ENCODE results near the gene SRRM2. TPM values are rescaled to one million over a fixed set of nuclear protein-coding genes. Genes with fewer than 3 reads are reported as not detected.

SRRM2 gene
- total RNA-seq, 2 experiments from 2014 or later, result 513 to 521 TPM

DNA sequence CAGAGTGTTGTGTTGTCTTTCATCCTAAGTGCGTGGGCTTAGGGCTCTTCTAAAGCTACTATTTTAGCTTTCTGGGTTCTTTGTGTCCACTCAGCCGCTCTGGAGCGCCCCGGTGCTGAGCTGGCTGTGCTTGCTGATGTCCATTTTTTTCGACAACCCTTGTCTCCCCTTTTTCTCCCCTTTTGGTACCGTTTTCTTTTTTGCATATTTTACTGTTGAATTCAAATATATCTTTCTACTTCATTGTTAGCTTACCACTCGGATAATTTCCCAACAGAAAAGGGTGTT is 1.2 kb downstream of the SRRM2 start:
- ChIA-PET POLR2A (interaction anchor here (1.4 to 2.1 kb wide), 3 partner anchors 23 to 71 kb away, joined by 4 to 10 read pairs (median 9); partner anchors contain the start of genes ELOB and KCTD5), CTCF (interaction anchor here (1.5 kb wide), 1 partner anchor 9 kb away, joined by 4 read pairs; no protein-coding TSS in a partner anchor)

DNA sequence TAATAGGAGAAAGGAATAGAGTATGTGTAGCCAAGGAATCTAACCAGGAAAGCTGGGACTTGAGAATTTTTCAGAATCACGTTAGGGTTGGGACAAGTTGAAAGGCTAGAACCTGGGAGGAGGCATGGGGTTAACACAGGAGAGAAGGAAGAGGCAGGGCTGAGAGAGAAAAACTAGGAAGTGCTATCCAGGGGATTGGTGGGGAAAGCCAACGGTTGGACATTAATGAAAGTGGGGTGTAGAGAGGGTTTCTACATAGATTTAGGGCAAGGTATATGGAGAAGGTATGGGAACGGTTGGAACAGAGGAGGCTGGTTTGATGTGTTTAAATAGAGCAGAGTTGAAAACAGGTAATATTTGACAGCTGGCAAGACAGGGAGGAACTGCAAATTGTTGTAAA is 2.7 kb downstream of the SRRM2 start:
- CTCF ChIA-PET, result no interaction called here
- POLR2A ChIA-PET, result no interaction called here

DNA sequence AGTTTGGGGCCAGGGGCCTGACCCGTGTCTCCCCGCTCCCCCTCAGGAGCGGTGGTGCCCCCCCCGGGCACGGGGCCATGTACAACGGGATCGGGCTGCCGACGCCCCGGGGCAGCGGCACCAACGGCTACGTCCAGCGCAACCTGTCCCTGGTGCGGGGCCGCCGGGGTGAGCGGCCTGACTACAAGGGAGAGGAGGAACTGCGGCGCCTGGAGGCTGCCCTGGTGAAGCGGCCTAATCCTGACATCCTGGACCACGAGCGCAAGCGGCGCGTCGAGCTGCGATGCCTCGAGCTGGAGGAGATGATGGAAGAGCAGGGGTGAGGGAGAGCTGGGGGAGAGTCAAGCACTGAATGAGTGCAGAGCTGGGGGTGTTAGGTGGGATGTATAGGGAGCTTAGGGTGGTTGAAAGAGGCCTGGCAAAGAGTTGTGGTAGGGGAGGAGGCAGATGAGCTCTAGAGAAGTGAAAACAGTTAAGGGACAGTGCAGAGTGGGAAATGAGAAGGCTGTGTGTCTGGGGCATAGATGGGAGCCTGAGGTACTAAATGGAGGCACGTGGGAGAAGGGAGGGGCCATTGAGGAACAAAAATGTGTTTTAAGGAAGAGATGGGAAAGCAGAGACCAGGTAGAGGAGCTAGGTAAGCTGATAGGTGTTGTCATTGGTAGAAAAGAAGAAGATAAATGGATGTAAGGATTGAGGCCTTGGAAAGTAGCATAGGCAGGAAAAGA is 4.0 kb downstream of the SRRM2 start:
- ChIA-PET POLR2A (interaction anchor here (0.7 kb wide), 1 partner anchor 12 kb away, joined by 3 read pairs; no protein-coding TSS in a partner anchor), CTCF (no interaction called here)

DNA sequence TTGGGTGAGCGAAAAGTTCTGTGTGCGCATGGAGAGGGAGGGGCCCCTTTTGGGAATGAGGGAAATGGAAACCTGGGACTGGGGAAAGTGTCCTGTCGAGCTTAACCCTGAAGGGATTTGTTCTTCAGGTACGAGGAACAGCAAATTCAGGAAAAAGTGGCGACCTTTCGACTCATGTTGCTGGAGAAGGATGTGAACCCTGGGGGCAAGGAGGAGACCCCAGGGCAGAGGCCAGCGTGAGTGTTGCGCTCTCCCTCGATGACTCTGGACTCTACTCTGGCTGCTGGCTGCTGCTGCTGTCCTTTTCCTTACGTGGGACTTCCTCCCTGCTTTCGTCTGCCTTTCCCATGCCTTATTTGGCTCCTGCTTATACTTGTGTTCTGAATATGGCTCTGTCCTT is 4.9 kb downstream of the SRRM2 start:
- ChIA-PET CTCF (no interaction called here), POLR2A (interaction anchor here (0.7 kb wide), 1 partner anchor 12 kb away, joined by 3 read pairs; no protein-coding TSS in a partner anchor)

DNA sequence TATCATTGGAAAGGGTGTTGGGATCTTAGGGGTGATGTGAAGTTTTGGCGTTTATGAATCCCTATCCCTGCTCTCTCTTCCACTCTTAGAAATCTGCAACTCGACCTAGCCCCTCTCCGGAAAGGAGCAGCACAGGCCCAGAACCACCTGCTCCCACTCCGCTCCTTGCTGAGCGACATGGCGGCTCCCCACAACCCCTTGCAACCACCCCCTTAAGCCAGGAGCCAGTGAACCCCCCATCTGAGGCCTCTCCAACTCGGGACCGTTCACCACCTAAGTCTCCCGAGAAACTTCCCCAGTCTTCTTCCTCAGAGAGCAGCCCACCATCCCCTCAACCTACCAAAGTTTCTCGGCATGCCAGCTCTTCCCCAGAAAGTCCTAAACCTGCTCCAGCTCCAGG is 9.0 kb downstream of the SRRM2 start:
- POLR2A ChIA-PET, result no interaction called here
- CTCF ChIA-PET, result no interaction called here

DNA sequence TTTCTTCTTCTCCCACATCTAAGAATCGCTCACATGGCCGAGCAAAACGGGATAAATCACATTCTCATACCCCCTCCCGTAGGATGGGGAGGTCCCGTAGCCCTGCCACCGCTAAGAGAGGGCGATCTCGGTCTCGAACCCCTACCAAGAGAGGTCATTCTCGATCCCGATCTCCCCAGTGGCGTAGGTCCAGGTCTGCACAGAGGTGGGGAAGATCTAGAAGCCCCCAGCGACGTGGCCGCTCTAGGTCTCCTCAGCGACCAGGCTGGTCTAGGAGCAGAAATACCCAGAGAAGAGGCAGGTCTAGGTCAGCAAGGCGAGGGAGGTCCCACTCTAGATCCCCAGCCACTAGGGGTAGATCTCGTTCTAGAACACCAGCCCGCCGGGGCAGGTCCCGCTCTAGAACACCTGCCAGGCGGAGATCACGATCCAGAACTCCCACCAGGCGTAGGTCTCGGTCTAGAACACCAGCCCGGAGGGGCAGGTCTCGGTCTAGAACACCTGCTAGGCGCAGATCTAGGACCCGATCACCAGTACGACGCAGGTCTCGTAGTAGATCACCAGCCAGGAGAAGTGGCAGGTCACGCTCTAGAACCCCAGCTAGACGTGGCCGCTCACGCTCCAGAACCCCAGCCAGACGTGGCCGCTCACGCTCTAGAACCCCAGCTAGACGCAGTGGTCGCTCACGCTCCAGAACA is 9.6 kb downstream of the SRRM2 start:
- POLR2A ChIA-PET, result interaction anchor here (0.5 kb wide), 1 partner anchor 9 kb away, joined by 4 read pairs; no protein-coding TSS in a partner anchor
- CTCF ChIA-PET, result interaction anchor here (1.6 kb wide), 1 partner anchor 9 kb away, joined by 4 read pairs; no protein-coding TSS in a partner anchor

DNA sequence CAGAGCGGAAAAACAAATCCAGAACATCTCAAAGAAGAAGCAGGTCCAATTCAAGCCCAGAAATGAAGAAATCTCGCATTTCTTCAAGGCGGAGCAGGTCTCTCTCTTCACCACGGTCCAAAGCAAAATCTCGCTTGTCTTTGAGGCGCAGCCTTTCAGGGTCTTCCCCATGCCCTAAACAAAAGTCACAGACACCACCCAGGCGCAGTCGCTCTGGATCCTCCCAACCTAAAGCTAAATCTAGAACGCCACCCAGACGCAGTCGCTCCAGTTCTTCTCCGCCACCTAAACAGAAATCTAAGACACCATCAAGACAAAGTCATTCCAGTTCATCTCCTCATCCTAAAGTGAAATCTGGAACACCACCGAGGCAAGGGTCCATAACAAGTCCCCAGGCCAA is 10.3 kb downstream of the SRRM2 start:
- ChIA-PET POLR2A (no interaction called here), CTCF (interaction anchor here (1.6 kb wide), 1 partner anchor 9 kb away, joined by 4 read pairs; no protein-coding TSS in a partner anchor)

DNA sequence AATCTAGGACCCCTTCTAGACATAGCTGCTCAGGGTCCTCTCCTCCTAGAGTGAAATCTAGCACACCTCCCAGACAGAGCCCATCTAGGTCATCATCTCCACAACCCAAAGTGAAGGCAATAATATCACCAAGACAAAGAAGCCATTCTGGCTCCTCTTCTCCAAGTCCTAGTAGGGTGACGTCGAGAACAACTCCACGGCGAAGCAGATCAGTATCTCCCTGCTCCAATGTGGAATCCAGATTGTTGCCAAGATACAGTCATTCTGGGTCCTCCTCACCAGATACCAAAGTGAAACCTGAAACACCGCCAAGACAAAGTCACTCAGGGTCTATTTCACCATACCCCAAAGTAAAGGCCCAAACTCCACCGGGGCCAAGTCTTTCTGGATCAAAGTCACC is 10.7 kb downstream of the SRRM2 start:
- ChIA-PET CTCF (interaction anchor here (1.6 kb wide), 1 partner anchor 10 kb away, joined by 4 read pairs; no protein-coding TSS in a partner anchor), POLR2A (no interaction called here)

DNA sequence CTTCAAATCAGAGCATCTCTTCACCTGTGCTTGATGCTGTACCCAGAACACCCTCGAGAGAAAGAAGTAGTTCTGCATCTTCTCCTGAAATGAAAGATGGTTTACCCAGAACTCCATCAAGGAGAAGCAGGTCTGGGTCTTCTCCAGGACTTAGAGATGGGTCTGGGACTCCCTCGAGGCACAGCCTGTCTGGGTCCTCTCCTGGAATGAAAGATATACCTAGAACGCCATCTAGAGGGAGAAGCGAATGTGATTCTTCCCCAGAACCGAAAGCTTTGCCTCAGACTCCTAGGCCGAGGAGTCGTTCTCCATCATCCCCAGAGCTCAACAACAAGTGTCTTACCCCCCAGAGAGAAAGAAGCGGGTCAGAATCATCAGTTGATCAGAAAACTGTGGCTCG is 12.3 kb downstream of the SRRM2 start:
- POLR2A ChIA-PET, result no interaction called here
- CTCF ChIA-PET, result no interaction called here

DNA sequence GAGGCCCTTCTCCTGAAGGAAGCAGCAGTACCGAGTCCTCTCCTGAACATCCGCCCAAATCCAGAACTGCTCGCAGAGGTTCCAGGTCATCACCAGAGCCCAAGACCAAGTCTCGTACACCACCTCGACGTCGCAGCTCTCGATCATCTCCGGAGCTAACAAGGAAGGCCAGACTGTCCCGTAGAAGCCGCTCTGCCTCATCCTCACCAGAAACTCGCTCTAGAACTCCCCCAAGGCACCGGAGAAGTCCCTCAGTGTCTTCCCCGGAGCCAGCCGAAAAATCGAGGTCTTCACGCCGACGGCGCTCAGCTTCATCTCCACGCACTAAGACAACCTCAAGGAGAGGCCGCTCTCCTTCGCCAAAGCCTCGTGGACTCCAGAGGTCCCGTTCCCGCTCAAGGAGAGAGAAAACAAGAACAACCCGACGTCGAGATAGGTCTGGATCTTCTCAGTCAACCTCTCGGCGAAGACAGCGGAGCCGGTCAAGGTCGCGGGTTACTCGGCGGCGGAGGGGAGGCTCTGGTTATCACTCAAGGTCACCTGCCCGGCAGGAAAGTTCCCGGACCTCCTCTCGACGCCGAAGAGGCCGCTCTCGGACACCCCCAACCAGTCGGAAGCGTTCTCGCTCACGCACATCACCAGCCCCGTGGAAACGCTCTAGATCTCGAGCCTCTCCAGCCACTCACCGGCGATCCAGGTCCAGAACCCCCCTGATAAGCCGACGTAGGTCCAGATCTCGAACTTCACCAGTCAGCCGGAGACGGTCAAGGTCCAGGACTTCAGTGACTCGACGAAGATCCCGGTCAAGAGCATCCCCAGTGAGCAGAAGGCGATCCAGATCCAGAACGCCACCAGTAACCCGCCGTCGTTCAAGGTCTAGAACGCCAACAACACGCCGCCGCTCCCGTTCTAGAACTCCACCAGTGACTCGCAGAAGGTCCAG is 13.3 kb downstream of the SRRM2 start:
- CTCF ChIA-PET, result no interaction called here
- POLR2A ChIA-PET, result no interaction called here

DNA sequence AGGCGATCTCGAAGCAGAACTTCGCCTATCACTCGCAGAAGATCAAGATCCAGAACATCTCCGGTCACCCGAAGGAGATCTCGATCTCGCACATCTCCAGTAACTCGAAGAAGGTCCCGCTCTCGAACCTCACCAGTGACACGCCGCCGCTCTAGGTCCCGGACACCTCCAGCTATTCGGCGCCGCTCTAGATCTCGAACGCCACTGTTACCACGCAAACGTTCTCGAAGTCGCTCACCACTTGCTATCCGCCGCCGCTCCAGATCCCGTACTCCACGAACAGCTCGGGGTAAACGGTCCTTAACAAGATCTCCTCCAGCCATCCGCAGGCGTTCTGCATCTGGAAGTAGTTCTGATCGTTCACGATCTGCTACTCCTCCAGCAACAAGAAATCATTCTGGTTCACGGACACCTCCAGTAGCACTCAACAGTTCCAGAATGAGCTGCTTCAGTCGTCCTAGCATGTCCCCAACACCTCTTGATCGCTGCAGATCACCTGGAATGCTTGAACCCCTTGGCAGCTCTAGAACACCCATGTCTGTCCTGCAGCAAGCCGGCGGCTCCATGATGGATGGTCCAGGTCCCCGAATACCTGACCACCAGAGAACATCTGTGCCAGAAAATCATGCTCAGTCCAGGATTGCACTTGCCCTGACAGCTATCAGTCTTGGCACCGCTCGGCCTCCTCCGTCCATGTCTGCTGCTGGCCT is 14.1 kb downstream of the SRRM2 start:
- POLR2A ChIA-PET, result no interaction called here
- CTCF ChIA-PET, result no interaction called here

DNA sequence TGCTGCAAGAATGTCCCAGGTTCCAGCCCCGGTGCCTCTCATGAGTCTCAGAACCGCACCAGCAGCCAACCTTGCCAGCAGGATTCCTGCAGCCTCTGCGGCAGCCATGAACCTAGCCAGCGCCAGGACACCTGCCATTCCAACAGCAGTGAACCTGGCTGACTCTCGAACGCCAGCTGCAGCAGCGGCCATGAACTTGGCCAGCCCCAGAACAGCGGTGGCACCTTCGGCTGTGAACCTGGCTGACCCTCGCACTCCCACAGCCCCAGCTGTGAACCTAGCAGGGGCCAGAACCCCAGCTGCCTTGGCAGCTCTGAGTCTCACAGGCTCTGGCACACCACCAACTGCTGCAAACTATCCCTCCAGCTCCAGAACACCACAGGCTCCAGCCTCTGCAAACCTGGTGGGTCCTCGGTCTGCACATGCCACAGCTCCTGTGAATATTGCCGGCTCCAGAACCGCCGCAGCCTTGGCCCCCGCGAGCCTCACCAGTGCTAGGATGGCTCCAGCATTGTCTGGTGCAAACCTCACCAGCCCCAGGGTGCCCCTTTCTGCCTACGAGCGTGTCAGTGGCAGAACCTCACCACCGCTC is 14.8 kb downstream of the SRRM2 start:
- POLR2A ChIA-PET, result no interaction called here

DNA sequence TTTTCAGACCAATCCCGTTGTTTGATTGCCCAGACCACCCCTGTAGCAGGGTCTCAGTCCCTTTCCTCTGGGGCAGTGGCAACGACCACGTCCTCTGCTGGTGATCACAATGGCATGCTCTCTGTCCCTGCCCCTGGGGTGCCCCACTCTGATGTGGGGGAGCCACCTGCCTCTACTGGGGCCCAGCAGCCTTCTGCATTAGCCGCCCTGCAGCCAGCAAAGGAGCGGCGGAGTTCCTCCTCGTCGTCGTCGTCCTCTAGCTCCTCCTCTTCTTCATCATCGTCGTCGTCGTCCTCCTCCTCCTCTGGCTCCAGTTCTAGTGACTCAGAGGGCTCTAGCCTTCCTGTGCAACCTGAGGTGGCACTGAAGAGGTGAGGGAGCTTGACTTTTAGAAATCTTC is 15.5 kb downstream of the SRRM2 start:
- ChIA-PET CTCF (no interaction called here), POLR2A (no interaction called here)

More for the DNA sequence above, 14.8 kb downstream of the SRRM2 start:
- CTCF ChIA-PET, result no interaction called here

DNA sequence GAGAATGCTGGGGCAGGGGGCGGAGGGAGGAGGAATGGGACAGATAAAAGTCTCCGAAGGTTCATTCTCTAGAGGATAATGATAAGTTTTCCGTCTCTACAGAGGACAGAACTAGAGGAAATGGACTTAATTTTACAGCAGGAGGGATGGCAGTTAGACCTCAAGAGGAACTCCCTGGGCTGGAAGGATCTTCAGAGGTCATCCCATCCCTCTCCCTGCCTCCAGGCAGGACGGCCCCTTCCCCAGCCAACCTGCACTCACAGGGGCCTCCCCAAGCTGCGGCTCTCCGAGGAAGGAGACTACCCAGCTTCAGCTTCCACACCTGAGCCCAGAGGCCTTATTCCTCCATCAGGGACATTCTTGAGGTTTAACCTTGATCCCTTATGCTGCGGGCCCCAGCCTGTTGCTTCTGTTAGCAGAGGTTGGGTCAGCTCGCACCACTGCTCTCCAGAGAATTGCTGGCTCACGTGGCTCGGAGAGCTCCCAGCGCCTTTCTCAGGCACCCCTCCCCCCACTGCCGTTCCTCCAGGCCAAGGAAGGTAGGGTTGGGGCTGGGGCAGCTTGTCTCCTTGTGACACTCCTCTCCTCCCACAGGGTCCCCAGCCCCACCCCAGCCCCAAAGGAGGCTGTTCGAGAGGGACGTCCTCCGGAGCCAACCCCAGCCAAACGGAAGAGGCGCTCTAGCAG is 16.1 kb downstream of the SRRM2 start:
- POLR2A ChIA-PET, result interaction anchor here (1.0 to 1.2 kb wide), 2 partner anchors 9 to 12 kb away, joined by 3 read pairs; no protein-coding TSS in a partner anchor

DNA sequence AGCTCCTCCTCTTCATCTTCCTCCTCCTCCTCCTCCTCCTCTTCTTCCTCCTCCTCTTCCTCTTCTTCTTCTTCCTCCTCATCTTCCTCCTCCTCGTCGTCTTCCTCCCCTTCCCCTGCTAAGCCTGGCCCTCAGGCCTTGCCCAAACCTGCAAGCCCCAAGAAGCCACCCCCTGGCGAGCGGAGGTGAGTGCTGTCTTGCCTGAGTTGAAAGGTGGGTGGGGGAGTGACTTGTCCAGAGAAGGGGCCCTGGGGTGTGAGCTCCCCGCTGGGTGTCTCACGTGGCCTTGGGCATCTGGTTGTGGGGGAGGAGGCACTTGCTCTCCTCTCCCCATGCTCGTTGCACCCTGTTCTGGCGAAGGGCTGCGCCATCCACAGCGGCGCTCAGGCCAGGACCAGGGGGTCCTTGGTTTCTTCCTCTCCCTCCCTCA is 16.7 kb downstream of the SRRM2 start:
- CTCF ChIA-PET, result interaction anchor here (0.6 kb wide), 1 partner anchor 12 kb away, joined by 4 read pairs; no protein-coding TSS in a partner anchor

More for the DNA sequence above, 16.1 kb downstream of the SRRM2 start:
- CTCF ChIA-PET, result interaction anchor here (0.6 kb wide), 1 partner anchor 12 kb away, joined by 4 read pairs; no protein-coding TSS in a partner anchor

DNA sequence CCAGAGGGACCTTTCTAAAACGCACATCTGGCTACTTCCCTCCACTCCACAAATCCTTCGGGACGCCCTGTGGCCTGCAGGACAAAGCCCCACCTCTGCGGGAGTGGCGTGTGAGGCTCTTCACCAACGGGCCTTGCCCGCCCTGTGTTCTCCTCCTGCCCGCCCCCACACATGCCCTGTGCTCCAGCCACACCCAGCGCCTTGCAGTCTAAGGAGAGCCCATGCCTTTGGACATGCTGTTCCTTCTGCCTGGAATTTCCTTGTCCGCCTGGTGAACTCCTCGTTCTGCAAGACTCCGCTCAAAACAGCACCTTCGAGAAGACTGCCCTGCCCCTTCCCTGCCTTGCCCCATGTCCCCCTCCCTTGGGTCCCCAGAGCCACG is 17.2 kb downstream of the SRRM2 start:
- CTCF ChIA-PET, result no interaction called here

More for the DNA sequence above, 16.7 kb downstream of the SRRM2 start:
- POLR2A ChIA-PET, result interaction anchor here (1.0 to 1.2 kb wide), 2 partner anchors 9 to 12 kb away, joined by 3 read pairs; no protein-coding TSS in a partner anchor

DNA sequence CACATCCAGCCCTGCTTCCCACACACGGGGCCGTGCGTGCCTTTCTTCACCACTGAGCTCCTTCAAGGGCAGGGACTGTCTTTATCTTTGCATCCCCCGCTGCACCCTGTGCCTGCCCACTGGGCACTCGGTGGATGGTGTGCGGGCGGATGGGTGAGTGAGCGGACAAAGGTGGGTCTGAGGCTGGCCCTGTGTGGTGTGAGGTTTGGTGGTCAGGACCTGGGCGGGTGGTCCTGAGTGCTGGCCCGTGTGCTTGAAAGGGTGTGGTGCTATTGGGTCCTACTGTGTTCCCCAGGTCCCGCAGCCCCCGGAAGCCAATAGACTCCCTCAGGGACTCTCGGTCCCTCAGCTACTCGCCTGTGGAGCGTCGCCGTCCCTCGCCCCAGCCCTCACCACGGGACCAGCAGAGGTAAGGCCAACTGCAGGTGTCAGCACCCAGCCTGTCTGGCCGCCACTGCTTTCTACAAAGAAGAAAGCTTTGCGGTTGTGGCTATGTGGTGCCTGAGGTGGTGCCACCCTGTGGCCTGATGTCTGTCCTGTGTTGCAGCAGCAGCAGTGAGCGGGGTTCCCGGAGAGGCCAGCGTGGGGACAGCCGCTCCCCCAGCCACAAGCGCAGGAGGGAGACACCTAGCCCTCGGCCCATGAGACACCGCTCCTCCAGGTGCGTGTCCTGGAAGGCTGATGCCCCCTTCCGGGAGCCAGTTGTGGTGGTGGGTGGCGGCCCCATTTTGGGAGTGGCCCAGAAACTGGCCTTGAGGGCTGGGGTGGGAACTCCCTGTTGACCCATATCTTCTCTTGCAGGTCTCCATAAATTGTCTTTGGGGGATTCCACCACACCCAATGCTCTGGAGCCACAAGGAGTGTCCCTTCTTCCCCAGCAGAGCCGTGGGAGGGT is 17.9 kb downstream of the SRRM2 start:
- POLR2A ChIA-PET, result interaction anchor here (0.6 kb wide), 1 partner anchor 27 kb away, joined by 11 read pairs; no protein-coding TSS in a partner anchor

More for the DNA sequence above, 17.2 kb downstream of the SRRM2 start:
- POLR2A ChIA-PET, result interaction anchor here (0.6 kb wide), 1 partner anchor 28 kb away, joined by 11 read pairs; no protein-coding TSS in a partner anchor

More for the DNA sequence above, 17.9 kb downstream of the SRRM2 start:
- CTCF ChIA-PET, result no interaction called here

Data from activated CD8-positive, alpha-beta memory T cell treated with anti-CD3 and anti-CD28 coated beads for 36 hours (primary cell).